OCI-LY3 (cell line): ENCODE measurements around the gene DIPK1C.

Experiments
- EZH2phosphoT487 ChIP-seq: fragments of 200-600 bp; shearing (Covaris generic); IDR thresholded peaks from 2 replicates; pipeline ENCODE4 v1.6.1; 2018; ENCODE audit warnings: antibody characterized with exemption, mixed run types, low read depth
- TF ChIP-seq, protein P1 (sequence below): fragments of 200-600, 300-600 bp; sonication (generic); IDR thresholded peaks from 2 replicates; pipeline ENCODE4 v1.5.1; 2014; ENCODE audit warnings: antibody characterized with exemption, low read length, low read depth

DNA sequence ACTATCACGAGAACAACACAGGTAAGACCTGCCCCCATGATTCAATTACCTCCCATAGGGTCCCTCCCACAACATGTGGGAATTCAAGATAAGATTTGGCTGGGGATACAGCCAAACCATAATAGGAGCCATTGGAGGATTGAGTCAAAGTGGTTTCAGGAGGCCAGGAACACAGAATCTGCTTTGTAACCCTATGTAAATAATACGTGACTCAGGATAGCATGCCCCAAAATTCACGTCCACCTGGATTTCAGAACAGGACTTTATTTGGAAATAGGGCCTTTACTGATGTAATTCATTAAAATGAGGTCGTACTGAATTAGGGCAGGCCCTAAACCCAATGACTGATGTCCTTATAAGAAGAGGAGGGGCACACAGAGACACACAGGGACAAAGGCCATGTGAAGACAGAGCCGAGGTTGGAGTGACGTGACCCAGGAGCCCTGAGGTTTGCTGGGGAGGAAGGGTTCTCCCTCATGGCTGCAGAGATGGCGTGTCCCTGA, 23.1 kb upstream of the DIPK1C start:
- TF ChIP-seq, protein P1, sequence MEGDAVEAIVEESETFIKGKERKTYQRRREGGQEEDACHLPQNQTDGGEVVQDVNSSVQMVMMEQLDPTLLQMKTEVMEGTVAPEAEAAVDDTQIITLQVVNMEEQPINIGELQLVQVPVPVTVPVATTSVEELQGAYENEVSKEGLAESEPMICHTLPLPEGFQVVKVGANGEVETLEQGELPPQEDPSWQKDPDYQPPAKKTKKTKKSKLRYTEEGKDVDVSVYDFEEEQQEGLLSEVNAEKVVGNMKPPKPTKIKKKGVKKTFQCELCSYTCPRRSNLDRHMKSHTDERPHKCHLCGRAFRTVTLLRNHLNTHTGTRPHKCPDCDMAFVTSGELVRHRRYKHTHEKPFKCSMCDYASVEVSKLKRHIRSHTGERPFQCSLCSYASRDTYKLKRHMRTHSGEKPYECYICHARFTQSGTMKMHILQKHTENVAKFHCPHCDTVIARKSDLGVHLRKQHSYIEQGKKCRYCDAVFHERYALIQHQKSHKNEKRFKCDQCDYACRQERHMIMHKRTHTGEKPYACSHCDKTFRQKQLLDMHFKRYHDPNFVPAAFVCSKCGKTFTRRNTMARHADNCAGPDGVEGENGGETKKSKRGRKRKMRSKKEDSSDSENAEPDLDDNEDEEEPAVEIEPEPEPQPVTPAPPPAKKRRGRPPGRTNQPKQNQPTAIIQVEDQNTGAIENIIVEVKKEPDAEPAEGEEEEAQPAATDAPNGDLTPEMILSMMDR: no peak
- TF ChIP-seq EZH2phosphoT487: no peak
